Activated T-helper 9 cell treated with anti-CD3 and anti-CD28 coated beads, Interleukin-2, amount 50 U/mL, for 16 hours (primary cell): ENCODE data around the gene IL11RA.
"Not testable (repeated sequence)": the region's sequence is repeated elsewhere in the genome, so short reads cannot be mapped to it uniquely, and the experiment has no call there.

Source experiments
- DNase-seq: peaks from one replicate; pipeline ENCODE4 v3.0.0-alpha.2; 2020; ENCODE audit warnings: low read depth

The IL11RA gene

GRCh38 chr9:34629491-34629808 is 22.5 kb upstream of the IL11RA start:
- no peak for DNase-seq

- no peak for DNase-seq
Measured at GRCh38 chr9:34630402-34631154, 21.4 kb upstream of the IL11RA start.

GRCh38 chr9:34633166-34633565 is 18.8 kb upstream of the IL11RA start:
- no peak for DNase-seq

GRCh38 chr9:34633851-34634550 is 18.0 kb upstream of the IL11RA start:
- DNase-seq: peak; percentile 60

GRCh38 chr9:34634551-34635248 is 17.3 kb upstream of the IL11RA start:
- no peak for DNase-seq

GRCh38 chr9:34635556-34635955 is 16.4 kb upstream of the IL11RA start:
- DNase-seq: no peak

- DNase-seq: no peak
Measured at GRCh38 chr9:34636791-34637355, 15.1 kb upstream of the IL11RA start.

GRCh38 chr9:34637356-34638137 is 14.4 kb upstream of the IL11RA start, which contains the start of gene SIGMAR1:
SIGMAR1 (minus strand) TSS chr9:34637787; CDS start chr9:34637697, 90 bp downstream.
- peak; percentile 89 for DNase-seq

GRCh38 chr9:34638138-34638445 is 13.9 kb upstream of the IL11RA start:
- DNase-seq: no peak

GRCh38 chr9:34639322-34639721 is 12.7 kb upstream of the IL11RA start:
- not testable (repeated sequence) for DNase-seq

- DNase-seq: no peak
Measured at GRCh38 chr9:34642679-34643078, 9.3 kb upstream of the IL11RA start.

GRCh38 chr9:34644766-34645314 is 7.1 kb upstream of the IL11RA start:
- no peak for DNase-seq

- peak; percentile 95 for DNase-seq
Measured at GRCh38 chr9:34646211-34647083, 5.5 kb upstream of the IL11RA start, which contains the start of gene GALT. GALT (plus strand) TSS chr9:34646675; CDS start chr9:34646705, 30 bp downstream.

GRCh38 chr9:34647084-34647403 is 4.9 kb upstream of the IL11RA start:
- no peak for DNase-seq

- no peak for DNase-seq
Measured at GRCh38 chr9:34647651-34648050, 4.3 kb upstream of the IL11RA start.

- no peak for DNase-seq
Measured at GRCh38 chr9:34648673-34649072, 3.3 kb upstream of the IL11RA start.

- DNase-seq: no peak
Measured at GRCh38 chr9:34650816-34651215, 1.2 kb upstream of the IL11RA start.

- no peak for DNase-seq
Measured at GRCh38 chr9:34651321-34651720, 664 bp upstream of the IL11RA start.

GRCh38 chr9:34652602-34653000 is 616 bp downstream of the IL11RA start:
- DNase-seq: no peak

- DNase-seq: no peak
Measured at GRCh38 chr9:34653151-34654072, 1.4 kb downstream of the IL11RA start.
